Epithelial cell of esophagus (primary cell): ENCODE measurements around the gene ANKDD1A.

Source experiments
- DNase-seq: peaks from one replicate; pipeline ENCODE4 v3.0.0; 2010; ENCODE audit warnings: low read depth
- H3K4me3 ChIP-seq: 2 replicates; pipeline ENCODE4 v1.5.1; 2011; ENCODE audit warnings: mild to moderate bottlenecking, low read length, control low read depth
- CTCF ChIP-seq: IDR thresholded peaks from 2 replicates; pipeline ENCODE4 v1.5.1; 2011; ENCODE audit warnings: low read depth, mild to moderate bottlenecking, low read length, control low read depth, inconsistent platforms; ENCODE audit not compliant: insufficient read depth; ENCODE audit errors: missing control alignments

ANKDD1A gene

GRCh38 chr15:64991536-64992135 lies 79.9 kb downstream of the ANKDD1A start:
- no peak for TF ChIP-seq CTCF
- H3K4me3 ChIP-seq, result no peak overlapping the region
- DNase-seq, result no peak

GRCh38 chr15:64993290-64993689 lies 81.6 kb downstream of the ANKDD1A start:
- DNase-seq, result no peak
- TF ChIP-seq CTCF, result no peak
- H3K4me3 ChIP-seq, result no peak overlapping the region

DNA sequence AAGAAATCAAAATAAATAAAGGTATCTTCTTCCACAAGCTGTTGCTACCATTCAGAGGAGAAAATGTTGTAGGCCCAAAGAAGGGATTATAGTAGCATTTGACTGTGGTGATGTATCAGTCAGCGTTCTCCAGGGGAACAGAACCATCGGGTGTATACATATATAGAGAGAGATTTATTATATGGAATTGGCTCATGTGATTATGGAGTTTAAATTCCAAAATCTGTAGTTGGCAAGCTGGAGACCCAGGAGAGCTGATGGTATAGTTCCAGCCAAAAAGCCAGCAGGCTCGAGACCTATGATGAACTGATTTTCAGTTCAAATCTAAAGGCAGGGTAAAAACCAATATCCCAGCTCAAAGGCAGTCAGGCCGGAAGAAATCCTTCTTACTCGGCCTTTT lies 85.4 kb downstream of the ANKDD1A start:
- TF ChIP-seq CTCF, result no peak
- DNase-seq, result no peak
- H3K4me3 ChIP-seq, result no peak overlapping the region

DNA sequence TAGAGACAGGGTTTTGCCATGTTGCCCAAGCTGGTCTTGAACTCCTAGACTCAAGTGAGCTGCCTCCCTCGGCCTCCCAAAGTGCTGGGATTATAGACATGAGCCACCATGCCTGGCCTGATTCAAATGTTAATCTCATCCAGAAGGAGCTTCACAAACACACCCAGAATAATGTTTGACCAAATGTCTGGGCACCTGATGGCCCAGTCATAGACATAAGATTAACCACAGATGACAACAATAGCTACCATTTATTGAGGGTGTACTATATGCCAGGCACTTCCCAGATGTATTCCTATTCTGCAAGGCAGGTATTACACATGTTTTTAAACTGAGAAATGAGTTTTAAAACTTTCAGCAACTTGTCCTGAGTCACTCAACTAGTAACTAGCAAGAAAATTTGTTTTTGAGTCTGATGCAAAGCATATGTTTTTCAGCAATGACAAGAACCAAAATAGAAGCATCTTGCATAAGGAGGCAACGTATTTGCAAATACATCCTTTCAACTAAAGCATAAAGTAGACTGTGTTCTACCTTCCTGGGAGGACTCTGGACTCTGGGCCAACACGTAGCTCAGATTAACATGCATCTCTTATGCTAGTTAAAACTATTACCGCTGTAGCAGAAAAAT lies 86.2 kb downstream of the ANKDD1A start:
- no peak overlapping the region for H3K4me3 ChIP-seq
- no peak for TF ChIP-seq CTCF
- DNase-seq, result no peak

DNA sequence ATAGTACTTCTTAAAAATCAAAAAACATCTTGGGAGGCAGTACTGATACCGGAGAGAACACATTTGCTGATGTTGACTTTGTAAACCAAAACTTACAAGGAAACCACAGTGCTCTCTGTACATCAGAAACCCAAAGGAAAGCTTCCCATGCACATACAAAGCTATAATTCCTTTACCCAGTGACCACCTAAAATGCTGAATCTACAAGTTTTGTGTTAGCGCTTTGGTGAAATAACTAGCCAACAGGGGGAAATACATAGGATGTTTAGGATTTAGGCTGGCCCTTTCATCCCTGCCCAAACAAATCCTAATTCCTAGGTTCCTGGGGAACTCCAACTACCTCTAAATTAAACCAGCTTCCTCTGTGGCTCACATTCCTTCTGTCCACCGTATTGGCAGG lies 93.3 kb downstream of the ANKDD1A start:
- no peak for DNase-seq
- H3K4me3 ChIP-seq, result no peak overlapping the region
- TF ChIP-seq CTCF, result no peak

DNA sequence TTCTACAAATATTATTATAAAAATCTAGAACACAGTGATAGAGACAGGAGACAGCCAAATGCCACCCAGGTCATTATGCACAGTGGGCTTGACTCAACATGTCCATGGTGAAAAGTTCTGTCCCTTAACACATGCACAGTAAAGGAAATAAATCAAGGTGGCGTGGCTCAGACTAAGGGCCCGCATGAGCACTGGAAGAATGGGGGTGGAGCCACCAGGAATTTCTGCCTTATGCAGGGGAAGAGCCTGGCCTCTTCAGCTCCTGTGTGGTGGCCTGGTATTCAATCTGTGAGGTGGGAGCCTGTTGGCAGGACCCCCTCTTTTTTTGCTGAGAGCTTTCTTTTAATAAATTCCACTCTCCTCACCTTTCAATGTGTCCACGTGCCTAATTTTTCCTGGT lies 95.2 kb downstream of the ANKDD1A start:
- DNase-seq, result peak; percentile 41
- TF ChIP-seq CTCF, result no peak
- no peak overlapping the region for H3K4me3 ChIP-seq
